Suprapubic skin (tissue), 4 donors: Measurements from ENCODE around the gene EGLN3. TPM values are rescaled to one million over a fixed set of nuclear protein-coding genes. Genes with fewer than 3 reads are reported as not detected.
A peak's percentile ranks its signal among the peaks of the same experiment; 100 is the strongest.

Experiments
- DNase-seq, 2 donors: peaks; one replicate each; pipeline ENCODE4 v3.0.0-alpha.2; 2019; ENCODE audit warnings: low spot score in 2 of 2
- H3K27ac ChIP-seq: fragments of 200-600 bp; sonication (generic); one replicate; pipeline ENCODE4 v1.5.1; 2019
- H3K27me3 ChIP-seq: fragments of 200-600 bp; sonication (generic); one replicate; pipeline ENCODE4 v1.5.1; 2019
- H3K36me3 ChIP-seq: fragments of 200-600 bp; sonication (generic); one replicate; pipeline ENCODE4 v1.5.1; 2019
- H3K4me1 ChIP-seq: fragments of 200-600 bp; sonication (generic); one replicate; pipeline ENCODE4 v1.5.1; 2019
- H3K4me3 ChIP-seq: fragments of 200-600 bp; sonication (generic); one replicate; pipeline ENCODE4 v1.5.1; 2019; ENCODE audit warnings: mild to moderate bottlenecking
- H3K9me3 ChIP-seq: fragments of 200-600 bp; sonication (generic); one replicate; pipeline ENCODE4 v1.5.1; 2019
- CTCF ChIP-seq, 2 donors: fragments of 200-600 bp in 1 of 2; fragments of 450-650 bp in 1 of 2; sonication (generic) in 1 of 2; IDR thresholded peaks; one replicate each; pipeline ENCODE4 v1.5.1; 2016 to 2019; ENCODE audit warnings: antibody characterized with exemption in 2 of 2, mild to moderate bottlenecking in 1 of 2, moderate library complexity in 1 of 2
- EP300 ChIP-seq: sonication (generic); formaldehyde crosslinking; IDR thresholded peaks from one replicate; pipeline ENCODE4 v1.6.1; 2017; ENCODE audit warnings: antibody characterized with exemption
- POLR2A ChIP-seq, 2 donors: fragments of 450-650 bp; IDR thresholded peaks; one replicate each; pipeline ENCODE4 v1.6.1; 2017; ENCODE audit warnings: antibody characterized with exemption in 2 of 2, mild to moderate bottlenecking in 2 of 2, moderate library complexity in 2 of 2
- POLR2AphosphoS5 ChIP-seq, 3 donors: sonication (generic); formaldehyde crosslinking; IDR thresholded peaks; one replicate each; pipeline ENCODE4 v1.6.1; 2017; ENCODE audit warnings: antibody characterized with exemption in 3 of 3
- WGBS: methylation state at CpG from one replicate; pipeline ENCODE4 v1.1.5; 2018; 5-methylcytosine and 5-hydroxymethylcytosine counted together
- total RNA-seq, 4 donors: library from RNA; depleted of rRNA; stranded (reverse); fragments of >200 nt; gene quantifications; one replicate each; pipeline ENCODE4 v1.1.0, GENCODE V29; 2016

Gene EGLN3
- total RNA-seq, 4 donors from 2014 or later: 37.8 to 203 (median 73.2) TPM

GRCh38 chr14:33943096-33943883 is 7.6 kb downstream of the EGLN3 start:
- no peak for DNase-seq
- Histone ChIP-seq H3K4me1 (peaks cover 44% of the 10 kb centered on the region), H3K36me3 (no peaks in the 10 kb centered on the region), H3K4me3 (no peak overlapping the region), H3K27me3 (no peaks in the 10 kb centered on the region), H3K9me3 (no peaks in the 10 kb centered on the region), H3K27ac (no peak overlapping the region)
- TF ChIP-seq EP300 (no peak), POLR2A (IDR thresholded peaks at IDR 0.05) (no peak), CTCF (IDR thresholded peaks at IDR 0.05) (no peak), POLR2AphosphoS5 (IDR thresholded peaks at IDR 0.05) (no peak)
- 38% methylated on average over 8 of the region's 8 CpGs for WGBS

- H3K9me3 ChIP-seq: no peaks in the 10 kb centered on the region
- H3K27ac ChIP-seq: no peak overlapping the region
- peaks cover 41% of the 10 kb centered on the region for H3K4me1 ChIP-seq
- 65% methylated on average over 3 of the region's 3 CpGs for WGBS
- no peaks in the 10 kb centered on the region for H3K27me3 ChIP-seq
- TF ChIP-seq POLR2A (IDR thresholded peaks at IDR 0.05) (no peak), CTCF (IDR thresholded peaks at IDR 0.05) (no peak), POLR2AphosphoS5 (IDR thresholded peaks at IDR 0.05) (no peak), EP300 (no peak)
- no peak for DNase-seq
- no peaks in the 10 kb centered on the region for H3K36me3 ChIP-seq
- no peak overlapping the region for H3K4me3 ChIP-seq
These were observed 9.2 kb downstream of the EGLN3 start for GRCh38 chr14:33941718-33942117.

GRCh38 chr14:33940561-33941011 is 10.3 kb downstream of the EGLN3 start:
- no peak for DNase-seq
- Histone ChIP-seq H3K4me3 (no peak overlapping the region), H3K27ac (no peak overlapping the region), H3K9me3 (no peaks in the 10 kb centered on the region), H3K27me3 (no peaks in the 10 kb centered on the region), H3K36me3 (no peaks in the 10 kb centered on the region), H3K4me1 (peaks cover 41% of the 10 kb centered on the region)
- WGBS: 43% methylated on average over 5 of the region's 5 CpGs
- TF ChIP-seq CTCF (IDR thresholded peaks at IDR 0.05): no peak
- TF ChIP-seq POLR2AphosphoS5 (IDR thresholded peaks at IDR 0.05): no peak
- TF ChIP-seq EP300: no peak
- TF ChIP-seq POLR2A (IDR thresholded peaks at IDR 0.05): no peak

- no peaks in the 10 kb centered on the region for H3K36me3 ChIP-seq
- H3K4me1 ChIP-seq: peaks cover 32% of the 10 kb centered on the region
- WGBS: 21% methylated on average over 20 of the region's 20 CpGs
- peak overlapping the region; percentile 40 for H3K27ac ChIP-seq
- H3K9me3 ChIP-seq: no peaks in the 10 kb centered on the region
- no peaks in the 10 kb centered on the region for H3K27me3 ChIP-seq
- peak overlapping the region; percentile 29 for H3K4me3 ChIP-seq
- no peak for TF ChIP-seq EP300
- no peak for TF ChIP-seq POLR2AphosphoS5 (IDR thresholded peaks at IDR 0.05)
- TF ChIP-seq POLR2A (IDR thresholded peaks at IDR 0.05): no peak
- no peak for TF ChIP-seq CTCF (IDR thresholded peaks at IDR 0.05)
- peak in 1 of 2 donors; percentile 76 for DNase-seq
These were observed 12.5 kb downstream of the EGLN3 start for GRCh38 chr14:33938131-33938949.

GRCh38 chr14:33936391-33936790 is 14.5 kb downstream of the EGLN3 start:
- Histone ChIP-seq H3K4me1 (peaks cover 29% of the 10 kb centered on the region), H3K27me3 (no peaks in the 10 kb centered on the region), H3K4me3 (no peak overlapping the region), H3K36me3 (no peaks in the 10 kb centered on the region), H3K27ac (no peak overlapping the region), H3K9me3 (no peaks in the 10 kb centered on the region)
- DNase-seq: no peak
- TF ChIP-seq POLR2AphosphoS5 (IDR thresholded peaks at IDR 0.05) (no peak), POLR2A (IDR thresholded peaks at IDR 0.05) (no peak), EP300 (no peak), CTCF (IDR thresholded peaks at IDR 0.05) (no peak)
- WGBS: 73% methylated on average over 2 of the region's 2 CpGs
